Cerebellar cortex (tissue), 1 donor: ENCODE data around the gene IFIT1.
"Not testable (repeated sequence)": the region's sequence is repeated elsewhere in the genome, so short reads cannot be mapped to it uniquely, and the experiment has no call there.

Source experiments
- DNase-seq: peaks from one replicate; pipeline ENCODE4 v3.0.0-alpha.2; 2015; ENCODE audit warnings: low spot score

IFIT1 gene

GRCh38 chr10:89440226-89441009 is 48.0 kb downstream of the IFIT1 start:
- DNase-seq, result no peak

- DNase-seq, result no peak
Observed at GRCh38 chr10:89442289-89442688, 49.9 kb downstream of the IFIT1 start.

GRCh38 chr10:89444819-89445218 is 52.4 kb downstream of the IFIT1 start:
- not testable (repeated sequence) for DNase-seq

DNA sequence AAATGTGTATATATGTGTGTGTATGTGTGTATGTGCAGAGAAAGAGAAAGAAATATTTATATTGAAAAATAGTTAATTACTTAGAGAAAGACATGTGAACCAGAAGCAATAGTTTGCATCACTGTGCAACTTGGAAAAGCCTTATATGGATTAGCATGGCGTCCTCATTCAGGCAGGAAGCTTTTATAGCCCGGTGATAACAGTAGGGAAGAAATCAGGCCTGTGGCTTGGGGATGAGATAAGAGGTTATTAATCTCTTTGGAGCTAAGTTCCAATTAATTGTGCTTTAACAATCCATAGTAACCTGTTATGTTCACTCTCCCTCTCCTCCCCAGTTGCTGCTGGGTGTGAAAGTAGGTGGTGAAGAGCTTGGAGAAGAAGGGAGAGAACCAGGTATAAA is 58.5 kb downstream of the IFIT1 start:
- DNase-seq, result no peak

GRCh38 chr10:89452193-89452592 is 59.8 kb downstream of the IFIT1 start:
- no peak for DNase-seq

DNA sequence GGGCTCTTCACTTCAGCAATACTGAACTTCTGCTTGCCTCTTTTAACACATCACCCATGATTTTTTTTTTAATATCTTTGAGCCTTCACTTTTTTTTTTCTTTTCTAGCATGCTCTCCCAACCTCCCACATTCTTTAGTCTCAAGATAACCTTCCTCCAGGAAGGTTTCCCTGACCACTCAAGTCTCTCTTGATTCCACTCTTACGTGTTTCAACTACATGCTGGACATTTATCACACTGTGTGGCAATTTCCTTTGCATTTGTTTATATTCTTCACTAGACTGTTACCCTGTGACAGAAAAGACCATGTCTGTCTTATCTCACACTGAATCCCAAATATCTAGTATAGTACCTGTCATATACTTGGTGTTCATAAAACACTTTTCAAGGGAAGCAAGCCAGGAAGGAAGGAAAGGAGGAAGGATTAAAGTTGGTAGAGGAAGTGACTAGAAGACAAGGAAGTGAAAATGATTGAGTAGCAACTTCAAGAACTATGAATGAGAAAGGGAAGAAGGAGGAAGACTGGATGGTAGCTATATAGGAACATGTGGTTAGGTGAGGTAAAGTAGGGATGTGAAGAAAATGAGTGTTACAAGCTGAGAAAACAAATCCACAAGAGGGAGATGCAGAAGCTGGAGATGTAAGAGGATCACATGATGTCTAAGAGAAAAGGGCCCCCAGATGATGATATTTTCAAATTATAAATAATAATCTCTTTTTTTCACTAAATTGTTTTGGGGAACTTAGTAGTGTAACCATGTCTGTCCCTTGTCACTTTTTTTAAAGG is 62.3 kb downstream of the IFIT1 start:
- DNase-seq, result no peak
